ENCODE measurements around the gene TRIM17.

- TF ChIP-seq MTA3 (IDR thresholded peaks at IDR 0.05; ENCODE audit: borderline replicate concordance) (no peak), SP2 (IDR thresholded peaks at IDR 0.05; ENCODE audit: extremely low read depth, low read depth, low read length, poor library complexity, severe bottlenecking) (no peak)
- TF ChIP-seq, protein P1, sequence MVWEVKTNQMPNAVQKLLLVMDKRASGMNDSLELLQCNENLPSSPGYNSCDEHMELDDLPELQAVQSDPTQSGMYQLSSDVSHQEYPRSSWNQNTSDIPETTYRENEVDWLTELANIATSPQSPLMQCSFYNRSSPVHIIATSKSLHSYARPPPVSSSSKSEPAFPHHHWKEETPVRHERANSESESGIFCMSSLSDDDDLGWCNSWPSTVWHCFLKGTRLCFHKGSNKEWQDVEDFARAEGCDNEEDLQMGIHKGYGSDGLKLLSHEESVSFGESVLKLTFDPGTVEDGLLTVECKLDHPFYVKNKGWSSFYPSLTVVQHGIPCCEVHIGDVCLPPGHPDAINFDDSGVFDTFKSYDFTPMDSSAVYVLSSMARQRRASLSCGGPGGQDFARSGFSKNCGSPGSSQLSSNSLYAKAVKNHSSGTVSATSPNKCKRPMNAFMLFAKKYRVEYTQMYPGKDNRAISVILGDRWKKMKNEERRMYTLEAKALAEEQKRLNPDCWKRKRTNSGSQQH (CRISPR knock-in tag; IDR thresholded peaks at IDR 0.05), result no peak
These were observed 18.7 kb downstream of the TRIM17 start for GRCh38 chr1:228397966-228398365.

Measured in K562 (cell line).